ENCODE measurements around the gene CELF3. TPM values are rescaled to one million over a fixed set of nuclear protein-coding genes. Genes with fewer than 3 reads are reported as not detected.
A peak's percentile ranks its signal among the peaks of the same experiment; 100 is the strongest.

Gene CELF3
- polyA plus RNA-seq, 3 donors = not detected

DNA sequence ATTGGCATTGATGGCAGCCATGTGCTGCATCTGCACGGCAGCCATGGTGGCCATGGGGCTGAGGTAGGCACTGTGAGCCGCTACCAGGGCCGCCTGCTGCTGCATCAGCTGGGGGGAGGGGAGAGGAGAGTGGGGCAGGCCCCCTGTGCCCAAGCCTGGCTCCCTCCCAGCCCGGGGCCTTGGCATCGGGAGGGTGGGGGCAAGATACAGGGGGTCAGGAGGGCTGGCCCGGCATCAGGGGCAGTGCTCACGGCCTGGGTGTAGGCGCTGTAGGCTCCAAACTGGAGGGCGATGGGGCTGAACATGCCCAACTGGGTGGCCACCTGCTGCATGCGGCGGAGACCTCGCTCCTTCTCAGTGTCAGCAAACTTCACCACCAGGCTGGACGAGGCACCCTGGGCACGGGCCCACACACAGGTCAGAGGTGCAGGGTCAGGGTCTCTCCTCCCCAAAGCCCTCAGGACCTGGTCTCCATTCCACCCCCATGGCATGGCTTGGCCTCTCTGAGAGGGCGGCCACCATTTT, 9.0 kb downstream of the CELF3 start:
- intact Hi-C loops (cut with micrococcal nuclease) = no loop called here
- H2AFZ ChIP-seq (ENCODE audit: insufficient read depth, low read depth, low read length, poor library complexity, severe bottlenecking) = no peak overlapping the region
- no peak overlapping the region for H3K4me2 ChIP-seq (replicated peaks; ENCODE audit: extremely low read depth, low read length, poor library complexity, severe bottlenecking)
- H3K27ac ChIP-seq (ENCODE audit: low read depth in 1 of 2, low read length in 2 of 2) = no peak overlapping the region
- TF ChIP-seq, protein P1, sequence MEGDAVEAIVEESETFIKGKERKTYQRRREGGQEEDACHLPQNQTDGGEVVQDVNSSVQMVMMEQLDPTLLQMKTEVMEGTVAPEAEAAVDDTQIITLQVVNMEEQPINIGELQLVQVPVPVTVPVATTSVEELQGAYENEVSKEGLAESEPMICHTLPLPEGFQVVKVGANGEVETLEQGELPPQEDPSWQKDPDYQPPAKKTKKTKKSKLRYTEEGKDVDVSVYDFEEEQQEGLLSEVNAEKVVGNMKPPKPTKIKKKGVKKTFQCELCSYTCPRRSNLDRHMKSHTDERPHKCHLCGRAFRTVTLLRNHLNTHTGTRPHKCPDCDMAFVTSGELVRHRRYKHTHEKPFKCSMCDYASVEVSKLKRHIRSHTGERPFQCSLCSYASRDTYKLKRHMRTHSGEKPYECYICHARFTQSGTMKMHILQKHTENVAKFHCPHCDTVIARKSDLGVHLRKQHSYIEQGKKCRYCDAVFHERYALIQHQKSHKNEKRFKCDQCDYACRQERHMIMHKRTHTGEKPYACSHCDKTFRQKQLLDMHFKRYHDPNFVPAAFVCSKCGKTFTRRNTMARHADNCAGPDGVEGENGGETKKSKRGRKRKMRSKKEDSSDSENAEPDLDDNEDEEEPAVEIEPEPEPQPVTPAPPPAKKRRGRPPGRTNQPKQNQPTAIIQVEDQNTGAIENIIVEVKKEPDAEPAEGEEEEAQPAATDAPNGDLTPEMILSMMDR (IDR thresholded peaks at IDR 0.05) = no peak
- Mint-ChIP-seq H3K27me3 (ENCODE audit: low read depth in 3 of 3) (peaks cover 0 to 9% (median 5%) of the 10 kb centered on the region in 3 donors), H3K4me1 (peaks cover 12% of the 10 kb centered on the region), H3K9me3 (no peaks in the 10 kb centered on the region), H3K36me3 (no peaks in the 10 kb centered on the region), H3K4me3 (no peak overlapping the region), H3K27ac (no peak overlapping the region)
- no peaks in the 10 kb centered on the region for H4K20me1 ChIP-seq (ENCODE audit: insufficient read depth, low read length)
- H3K27me3 ChIP-seq (ENCODE audit: control insufficient read depth in 2 of 2, insufficient read depth in 2 of 2, low read length in 2 of 2) = no peaks in the 10 kb centered on the region
- no peak for DNase-seq
- H3K79me2 ChIP-seq (ENCODE audit: insufficient read depth, low read length) = no peaks in the 10 kb centered on the region
- H3K4me3 ChIP-seq (replicated peaks in 1 of 3; ENCODE audit: low read depth in 2 of 3, low read length in 3 of 3) = no peak overlapping the region
- H3K9ac ChIP-seq (ENCODE audit: insufficient read depth, low read length, poor library complexity, severe bottlenecking) = no peak overlapping the region
- WGBS (ENCODE audit: insufficient coverage) = 94% methylated on average over 14 of the region's 15 CpGs
- H3K36me3 ChIP-seq (replicated peaks in 1 of 2; ENCODE audit: control insufficient read depth in 1 of 2, insufficient read depth in 2 of 2, low read length in 2 of 2) = no peaks in the 10 kb centered on the region
- H3K9me3 ChIP-seq (replicated peaks in 1 of 2; ENCODE audit: control insufficient read depth in 1 of 2, insufficient read depth in 1 of 2, low read length in 2 of 2) = no peaks in the 10 kb centered on the region
- H3K4me1 ChIP-seq (ENCODE audit: control insufficient read depth in 1 of 2, insufficient read depth in 2 of 2, low read length in 2 of 2) = peaks cover 0 to 5% of the 10 kb centered on the region in 2 donors

DNA sequence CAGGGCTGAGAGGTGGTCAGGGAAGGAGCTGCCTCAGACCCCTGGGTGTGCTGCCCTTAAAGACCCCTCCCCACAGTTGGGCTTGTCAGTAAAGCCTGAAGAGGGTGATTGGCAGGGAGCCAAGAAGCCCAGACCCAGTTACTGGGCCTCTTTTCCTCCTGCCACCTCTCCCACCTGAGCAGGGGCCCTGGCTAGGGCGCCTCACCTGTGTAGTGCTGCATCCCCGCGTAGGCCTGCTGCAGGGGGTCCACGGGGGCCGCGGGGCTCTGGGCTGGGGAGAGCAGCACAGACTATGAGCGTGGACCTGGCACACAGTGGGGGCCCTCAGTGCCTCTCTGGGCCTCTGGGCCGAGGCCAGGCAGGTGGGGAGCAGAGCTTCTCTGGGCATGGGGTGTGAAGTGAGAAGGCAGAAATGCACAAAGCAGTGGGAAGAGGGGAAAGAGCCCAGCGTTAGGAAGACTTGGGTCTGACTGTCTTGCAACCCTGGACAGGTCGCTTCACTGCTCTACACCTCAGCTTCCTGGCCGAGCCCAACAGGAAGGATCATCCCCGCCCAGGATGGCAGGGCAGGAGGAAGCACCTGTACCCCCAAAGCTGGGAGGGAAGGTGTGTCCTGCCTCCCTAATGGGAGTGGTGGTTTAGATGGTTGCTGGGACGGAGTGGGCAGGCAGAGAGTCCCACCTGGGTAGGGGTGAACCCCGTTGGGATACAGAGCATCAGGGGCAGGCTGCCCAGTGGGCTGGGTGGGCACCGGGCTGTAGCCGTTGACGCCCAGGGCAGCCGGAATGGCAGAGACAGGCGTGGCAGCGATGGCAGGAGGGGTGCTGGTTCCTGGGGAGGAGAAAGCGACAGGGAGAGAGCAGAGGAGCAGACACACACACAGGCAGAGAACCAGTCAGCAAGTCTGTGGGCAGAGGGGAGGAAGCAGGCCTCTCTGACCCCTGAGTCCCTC, 9.9 kb downstream of the CELF3 start:
- Mint-ChIP-seq H3K36me3 (peaks cover 0 to under 1% of the 10 kb centered on the region in 2 donors), H3K9me3 (no peaks in the 10 kb centered on the region), H3K4me1 (peaks cover 13% of the 10 kb centered on the region), H3K4me3 (no peak overlapping the region), H3K27ac (peak overlapping the region in 1 of 7 donors; percentile 33), H3K27me3 (ENCODE audit: low read depth in 3 of 3) (peaks cover 0 to 9% (median 1%) of the 10 kb centered on the region in 3 donors)
- TF ChIP-seq, protein P1 (IDR thresholded peaks at IDR 0.05) = no peak
- H3K4me1 ChIP-seq (ENCODE audit: control insufficient read depth in 1 of 2, insufficient read depth in 2 of 2, low read length in 2 of 2) = peaks cover 0 to 5% of the 10 kb centered on the region in 2 donors
- no peak overlapping the region for H3K4me2 ChIP-seq (replicated peaks; ENCODE audit: extremely low read depth, low read length, poor library complexity, severe bottlenecking)
- no peak overlapping the region for H3K9ac ChIP-seq (ENCODE audit: insufficient read depth, low read length, poor library complexity, severe bottlenecking)
- H3K4me3 ChIP-seq (replicated peaks in 1 of 3; ENCODE audit: low read depth in 2 of 3, low read length in 3 of 3) = no peak overlapping the region
- H3K36me3 ChIP-seq (replicated peaks in 1 of 2; ENCODE audit: control insufficient read depth in 1 of 2, insufficient read depth in 2 of 2, low read length in 2 of 2) = peaks cover 4% of the 10 kb centered on the region in 2 donors
- H3K79me2 ChIP-seq (ENCODE audit: insufficient read depth, low read length) = no peaks in the 10 kb centered on the region
- no peaks in the 10 kb centered on the region for H3K27me3 ChIP-seq (ENCODE audit: control insufficient read depth in 2 of 2, insufficient read depth in 2 of 2, low read length in 2 of 2)
- H3K27ac ChIP-seq (ENCODE audit: low read depth in 1 of 2, low read length in 2 of 2) = no peak overlapping the region
- 72% methylated on average over 19 of the region's 21 CpGs for WGBS (ENCODE audit: insufficient coverage)
- no peak for DNase-seq
- no peaks in the 10 kb centered on the region for H4K20me1 ChIP-seq (ENCODE audit: insufficient read depth, low read length)
- H2AFZ ChIP-seq (ENCODE audit: insufficient read depth, low read depth, low read length, poor library complexity, severe bottlenecking) = no peak overlapping the region
- H3K9me3 ChIP-seq (replicated peaks in 1 of 2; ENCODE audit: control insufficient read depth in 1 of 2, insufficient read depth in 1 of 2, low read length in 2 of 2) = no peaks in the 10 kb centered on the region
- intact Hi-C loops (cut with micrococcal nuclease) = no loop called here
